DMS114 treated with DMSO at 0.1 percent for 48 hours (cell line): ENCODE data around the gene C11orf71.

Source experiments
- DNase-seq: peaks from one replicate; lab custom pipeline; 2025; ENCODE audit not compliant: unreplicated experiment; lab: John Stamatoyannopoulos, UW

C11orf71 gene

GRCh38 chr11:114359342-114359741 is 41.0 kb downstream of the C11orf71 start:
- DNase-seq, result no peak

GRCh38 chr11:114358716-114359115 is 41.6 kb downstream of the C11orf71 start:
- DNase-seq, result no peak

GRCh38 chr11:114354076-114354475 is 46.2 kb downstream of the C11orf71 start:
- DNase-seq, result no peak

DNA sequence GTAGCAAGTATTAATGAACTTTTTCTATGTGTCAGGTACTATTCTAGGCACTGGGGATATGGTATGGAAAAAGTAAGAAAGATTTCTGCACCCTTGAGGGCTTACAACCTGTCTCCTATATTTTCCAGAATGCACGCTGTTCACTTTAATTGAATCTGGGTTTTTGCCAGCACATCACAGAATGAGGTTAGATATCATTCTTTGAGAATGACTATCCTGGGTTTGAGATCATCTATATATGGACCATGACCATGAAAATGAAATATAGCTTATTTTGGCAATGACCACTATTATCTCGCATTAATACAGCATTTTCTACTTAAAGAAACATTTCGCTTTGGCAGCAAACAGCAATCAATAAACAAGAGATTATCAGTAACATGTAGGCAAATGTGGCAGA is 46.9 kb downstream of the C11orf71 start:
- no peak for DNase-seq

DNA sequence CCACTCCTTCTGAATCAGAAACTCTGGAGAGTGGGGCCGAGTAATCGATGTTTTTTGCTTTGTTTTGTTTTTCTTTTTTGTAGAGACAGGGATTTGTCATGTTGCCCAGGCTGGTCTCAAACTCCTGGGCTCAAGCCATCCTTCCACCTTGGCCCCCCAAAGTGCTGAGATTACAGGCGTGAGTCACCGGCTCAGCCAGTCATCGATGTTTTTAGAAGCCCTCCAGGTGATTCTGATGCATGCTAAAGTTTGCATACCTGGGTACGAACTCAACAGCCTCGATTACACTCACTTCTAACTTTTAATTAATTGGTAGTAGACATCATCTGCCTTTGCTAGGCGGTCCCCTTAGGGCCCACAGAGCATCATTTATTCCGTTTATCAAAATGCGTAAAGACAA is 50.3 kb downstream of the C11orf71 start:
- no peak for DNase-seq
